Measurements from ENCODE around the gene OR2S2.

OR2S2 gene

GRCh38 chr9:35908504-35909125 is 49.3 kb downstream of the OR2S2 start:
- no peak for DNase-seq

- DNase-seq = no peak
These were observed 50.0 kb downstream of the OR2S2 start for GRCh38 chr9:35907711-35908503.

All from activated effector memory CD4-positive, alpha-beta T cell treated with anti-CD3 and anti-CD28 coated beads, Interleukin-2, amount 50 U/mL, for 16 hours (primary cell).